GM10248 (cell line): ENCODE results near the gene CES3.

ENCODE experiments used
- CTCF ChIA-PET: fragments of 300-600 bp; sonication (Branson Sonifier 250); formaldehyde crosslinking; extraction: SDS; loops from one replicate; lab custom pipeline; 2021; ENCODE audit warnings: antibody characterized with exemption; lab: Yijun Ruan, JAX
- POLR2A ChIA-PET: fragments of 350-650 bp; sonication (Branson Sonifier 250); formaldehyde crosslinking; extraction: SDS; loops from one replicate; lab custom pipeline; 2020; ENCODE audit warnings: antibody characterized with exemption; lab: Yijun Ruan, JAX
- DNase-seq: peaks from one replicate; pipeline ENCODE4 v3.0.0; 2012; ENCODE audit errors: extremely low spot score
- TF ChIP-seq, protein P1 (sequence below): IDR thresholded peaks from 2 replicates; pipeline ENCODE4 v1.5.1; 2012; ENCODE audit warnings: mild to moderate bottlenecking, low read depth; ENCODE audit errors: extremely low read depth, missing control alignments, control extremely low read depth

Gene CES3, protein sequence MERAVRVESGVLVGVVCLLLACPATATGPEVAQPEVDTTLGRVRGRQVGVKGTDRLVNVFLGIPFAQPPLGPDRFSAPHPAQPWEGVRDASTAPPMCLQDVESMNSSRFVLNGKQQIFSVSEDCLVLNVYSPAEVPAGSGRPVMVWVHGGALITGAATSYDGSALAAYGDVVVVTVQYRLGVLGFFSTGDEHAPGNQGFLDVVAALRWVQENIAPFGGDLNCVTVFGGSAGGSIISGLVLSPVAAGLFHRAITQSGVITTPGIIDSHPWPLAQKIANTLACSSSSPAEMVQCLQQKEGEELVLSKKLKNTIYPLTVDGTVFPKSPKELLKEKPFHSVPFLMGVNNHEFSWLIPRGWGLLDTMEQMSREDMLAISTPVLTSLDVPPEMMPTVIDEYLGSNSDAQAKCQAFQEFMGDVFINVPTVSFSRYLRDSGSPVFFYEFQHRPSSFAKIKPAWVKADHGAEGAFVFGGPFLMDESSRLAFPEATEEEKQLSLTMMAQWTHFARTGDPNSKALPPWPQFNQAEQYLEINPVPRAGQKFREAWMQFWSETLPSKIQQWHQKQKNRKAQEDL

DNA sequence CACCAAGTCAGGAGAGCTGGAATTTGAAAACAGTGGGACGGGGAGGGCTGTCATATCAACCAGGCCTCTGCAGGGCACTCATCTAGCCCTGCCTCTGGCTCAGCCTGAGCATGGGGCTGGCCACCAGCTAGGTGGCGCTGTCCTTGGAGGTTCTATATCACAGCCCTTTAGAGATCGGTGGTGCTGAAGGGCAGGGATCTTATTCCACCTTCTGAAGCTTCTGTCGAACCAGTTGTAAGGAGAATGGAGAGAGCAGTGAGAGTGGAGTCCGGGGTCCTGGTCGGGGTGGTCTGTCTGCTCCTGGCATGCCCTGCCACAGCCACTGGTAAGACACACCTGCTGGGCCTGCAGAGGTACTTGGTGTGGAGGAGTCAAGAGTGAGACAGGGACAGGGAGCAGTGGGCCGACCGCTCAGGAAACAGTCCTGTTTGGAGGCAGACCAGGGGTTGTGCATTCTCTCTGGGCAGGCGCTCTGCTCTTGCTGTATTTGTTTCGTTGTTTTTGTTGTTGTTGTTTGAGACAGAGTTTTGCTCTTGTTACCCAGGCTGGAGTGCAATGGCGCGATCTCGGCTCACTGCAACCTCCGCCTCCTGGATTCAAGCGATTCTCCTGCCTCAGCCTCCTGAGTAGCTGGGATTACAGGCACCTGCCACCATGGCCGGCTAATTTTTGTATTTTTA is at the start of gene CES3:
Gene CES3 (plus strand): TSS at position 202 of the 680 bp plus-strand sequence. CDS start 42 bp downstream, at position 244.
- TF ChIP-seq, protein P1, sequence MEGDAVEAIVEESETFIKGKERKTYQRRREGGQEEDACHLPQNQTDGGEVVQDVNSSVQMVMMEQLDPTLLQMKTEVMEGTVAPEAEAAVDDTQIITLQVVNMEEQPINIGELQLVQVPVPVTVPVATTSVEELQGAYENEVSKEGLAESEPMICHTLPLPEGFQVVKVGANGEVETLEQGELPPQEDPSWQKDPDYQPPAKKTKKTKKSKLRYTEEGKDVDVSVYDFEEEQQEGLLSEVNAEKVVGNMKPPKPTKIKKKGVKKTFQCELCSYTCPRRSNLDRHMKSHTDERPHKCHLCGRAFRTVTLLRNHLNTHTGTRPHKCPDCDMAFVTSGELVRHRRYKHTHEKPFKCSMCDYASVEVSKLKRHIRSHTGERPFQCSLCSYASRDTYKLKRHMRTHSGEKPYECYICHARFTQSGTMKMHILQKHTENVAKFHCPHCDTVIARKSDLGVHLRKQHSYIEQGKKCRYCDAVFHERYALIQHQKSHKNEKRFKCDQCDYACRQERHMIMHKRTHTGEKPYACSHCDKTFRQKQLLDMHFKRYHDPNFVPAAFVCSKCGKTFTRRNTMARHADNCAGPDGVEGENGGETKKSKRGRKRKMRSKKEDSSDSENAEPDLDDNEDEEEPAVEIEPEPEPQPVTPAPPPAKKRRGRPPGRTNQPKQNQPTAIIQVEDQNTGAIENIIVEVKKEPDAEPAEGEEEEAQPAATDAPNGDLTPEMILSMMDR = peak; percentile 86
- ChIA-PET CTCF (interaction anchor here (0.7 to 7.0 kb wide), 18 partner anchors 9 to 359 kb away, joined by 3 to 32 read pairs (median 3); no protein-coding TSS in a partner anchor), POLR2A (interaction anchor here (0.5 to 0.6 kb wide), 2 partner anchors 9 to 140 kb away, joined by 3 read pairs; no protein-coding TSS in a partner anchor)
- DNase-seq = peak; percentile 73

DNA sequence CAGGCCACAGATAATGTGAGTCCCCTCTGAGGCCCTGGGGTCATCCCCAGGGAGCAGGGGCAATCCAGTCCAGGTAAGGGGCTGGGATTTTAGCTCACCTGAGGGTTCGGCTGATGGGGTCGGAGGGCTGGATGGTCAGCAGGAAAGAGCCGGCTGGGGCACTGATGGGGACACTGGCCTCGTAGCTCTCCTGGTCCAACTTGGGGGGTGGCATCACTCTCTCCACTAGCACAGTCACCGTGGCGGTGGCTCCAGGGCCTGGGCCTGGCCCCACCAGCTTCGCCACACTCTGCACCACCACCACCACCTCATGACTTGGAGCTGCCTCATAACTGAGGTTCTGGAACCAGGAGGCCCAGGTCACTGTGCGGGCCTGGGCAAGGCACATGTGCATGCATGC is 49.3 kb upstream of the CES3 start:
- TF ChIP-seq, protein P1 = no peak
- ChIA-PET CTCF (interaction anchor here (1.3 to 2.6 kb wide), 4 partner anchors 9 to 22 kb away, joined by 3 to 6 read pairs (median 4); partner anchors contain the start of genes CIAO2B and RRAD), POLR2A (no interaction called here)
- no peak for DNase-seq

DNA sequence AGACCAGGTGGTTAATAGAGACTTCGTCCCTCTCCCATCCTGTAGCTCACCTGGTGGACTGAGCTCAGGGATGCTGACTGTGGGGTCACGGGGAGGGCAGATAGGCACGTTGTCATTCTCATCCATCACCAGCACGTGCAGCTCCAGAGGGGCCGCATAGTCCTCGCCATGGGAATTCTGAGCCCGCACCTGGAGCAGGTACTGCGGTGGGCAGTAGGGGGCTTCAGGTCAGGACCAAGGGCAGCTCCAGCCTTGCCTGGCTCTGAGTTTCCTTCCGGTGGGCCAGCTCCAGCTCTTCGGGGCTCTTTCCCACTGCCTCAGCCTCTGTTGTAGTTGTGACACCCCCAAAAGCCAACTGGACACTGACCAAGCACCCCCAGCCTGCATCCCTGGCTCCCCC is 48.0 kb upstream of the CES3 start:
- TF ChIP-seq, protein P1 = no peak
- CTCF ChIA-PET = interaction anchor here (0.9 to 2.6 kb wide), 3 partner anchors 10 to 18 kb away, joined by 3 to 6 read pairs (median 5); no protein-coding TSS in a partner anchor
- POLR2A ChIA-PET = no interaction called here
- no peak for DNase-seq

DNA sequence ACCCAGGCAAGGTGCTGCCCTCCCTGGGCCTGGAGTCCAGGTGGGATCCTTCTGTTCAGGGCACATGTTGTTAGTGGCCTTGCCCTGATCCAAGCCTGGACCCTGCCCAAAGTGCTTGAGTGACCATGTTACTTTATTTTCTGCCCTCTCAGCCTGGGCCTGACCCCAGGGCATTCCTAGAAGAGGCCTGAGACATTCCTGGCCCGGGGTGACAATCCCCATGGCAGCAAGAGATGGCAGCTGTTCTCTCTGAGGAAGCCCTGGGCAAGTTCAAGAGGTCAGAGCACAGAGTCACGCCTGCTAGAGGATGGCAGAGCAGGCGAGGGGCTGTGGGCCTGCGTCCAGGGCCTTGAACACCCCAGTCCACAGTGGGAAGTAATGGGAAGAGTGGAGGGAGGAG is 47.4 kb upstream of the CES3 start:
- TF ChIP-seq, protein P1 = no peak
- no peak for DNase-seq
- ChIA-PET POLR2A (no interaction called here), CTCF (interaction anchor here (1.5 kb wide), 1 partner anchor 11 kb away, joined by 3 read pairs; no protein-coding TSS in a partner anchor)

DNA sequence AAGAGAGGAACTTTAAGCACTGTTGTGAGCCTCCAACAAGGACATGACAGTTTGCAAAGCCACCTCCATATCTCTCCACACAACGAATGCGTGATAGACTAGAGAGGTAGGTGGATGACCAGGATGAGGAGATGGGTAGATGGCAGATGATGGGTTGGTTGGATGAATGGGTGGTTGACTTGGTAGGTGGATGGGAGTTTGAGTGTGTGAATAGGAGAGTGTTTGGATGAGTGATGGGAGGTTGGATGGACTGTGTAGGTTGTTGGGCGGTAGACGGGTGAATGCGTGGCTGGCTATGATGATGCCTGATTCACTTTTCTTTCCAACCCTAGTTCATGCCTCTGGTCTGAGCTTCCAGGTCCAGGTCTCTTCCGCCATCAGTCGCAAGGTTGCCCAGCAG is 46.5 kb upstream of the CES3 start:
- CTCF ChIA-PET = interaction anchor here (1.5 kb wide), 1 partner anchor 10 kb away, joined by 3 read pairs; no protein-coding TSS in a partner anchor
- POLR2A ChIA-PET = no interaction called here

DNA sequence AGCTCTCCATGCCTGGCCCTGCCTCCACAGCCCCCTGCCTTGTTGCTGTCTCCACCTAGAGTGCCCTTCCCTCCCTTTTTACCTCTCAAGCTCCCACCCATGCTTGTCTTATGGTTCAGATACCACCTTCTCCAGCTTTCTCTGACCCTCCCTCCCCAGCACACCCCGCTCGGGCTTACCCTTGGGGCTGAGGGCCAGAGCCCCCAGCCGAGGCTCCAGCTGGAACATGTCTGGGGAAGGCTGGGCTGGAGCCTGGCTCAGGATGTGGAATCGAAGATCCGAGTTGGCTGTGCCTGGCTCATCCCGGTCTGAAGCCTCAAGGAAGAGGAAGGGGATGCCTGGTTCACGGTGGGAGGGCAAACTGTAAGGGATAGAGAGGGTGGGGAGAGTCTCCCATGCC is 46.0 kb upstream of the CES3 start:
- ChIA-PET CTCF (no interaction called here), POLR2A (no interaction called here)
- DNase-seq = no peak
- TF ChIP-seq, protein P1 = no peak

More for the DNA sequence above, 46.5 kb upstream of the CES3 start:
- TF ChIP-seq, protein P1 = no peak
- no peak for DNase-seq
